22Rv1 (cell line): ENCODE results near the gene SOST.

Experiments
- CTCF ChIP-seq: fragments of 450-650 bp; IDR thresholded peaks from 2 replicates; pipeline ENCODE4 v1.5.1; 2017; ENCODE audit warnings: mild to moderate bottlenecking
- ZFX ChIP-seq: fragments of 450-650 bp; IDR thresholded peaks from 2 replicates; pipeline ENCODE4 v1.6.1; 2017; ENCODE audit warnings: antibody characterized with exemption, borderline replicate concordance

- TF ChIP-seq CTCF: no peak
- TF ChIP-seq ZFX: no peak
Observed at GRCh38 chr17:43718544-43718943, 40.0 kb downstream of the SOST start.
